Embryonic facial prominence (tissue), 1 donor: ENCODE data around the gene BCL11B.

ENCODE experiments used
- DNase-seq: peaks from one replicate; pipeline ENCODE4 v3.0.0-alpha.2; 2016; ENCODE audit errors: extremely low spot score

The BCL11B gene

DNA sequence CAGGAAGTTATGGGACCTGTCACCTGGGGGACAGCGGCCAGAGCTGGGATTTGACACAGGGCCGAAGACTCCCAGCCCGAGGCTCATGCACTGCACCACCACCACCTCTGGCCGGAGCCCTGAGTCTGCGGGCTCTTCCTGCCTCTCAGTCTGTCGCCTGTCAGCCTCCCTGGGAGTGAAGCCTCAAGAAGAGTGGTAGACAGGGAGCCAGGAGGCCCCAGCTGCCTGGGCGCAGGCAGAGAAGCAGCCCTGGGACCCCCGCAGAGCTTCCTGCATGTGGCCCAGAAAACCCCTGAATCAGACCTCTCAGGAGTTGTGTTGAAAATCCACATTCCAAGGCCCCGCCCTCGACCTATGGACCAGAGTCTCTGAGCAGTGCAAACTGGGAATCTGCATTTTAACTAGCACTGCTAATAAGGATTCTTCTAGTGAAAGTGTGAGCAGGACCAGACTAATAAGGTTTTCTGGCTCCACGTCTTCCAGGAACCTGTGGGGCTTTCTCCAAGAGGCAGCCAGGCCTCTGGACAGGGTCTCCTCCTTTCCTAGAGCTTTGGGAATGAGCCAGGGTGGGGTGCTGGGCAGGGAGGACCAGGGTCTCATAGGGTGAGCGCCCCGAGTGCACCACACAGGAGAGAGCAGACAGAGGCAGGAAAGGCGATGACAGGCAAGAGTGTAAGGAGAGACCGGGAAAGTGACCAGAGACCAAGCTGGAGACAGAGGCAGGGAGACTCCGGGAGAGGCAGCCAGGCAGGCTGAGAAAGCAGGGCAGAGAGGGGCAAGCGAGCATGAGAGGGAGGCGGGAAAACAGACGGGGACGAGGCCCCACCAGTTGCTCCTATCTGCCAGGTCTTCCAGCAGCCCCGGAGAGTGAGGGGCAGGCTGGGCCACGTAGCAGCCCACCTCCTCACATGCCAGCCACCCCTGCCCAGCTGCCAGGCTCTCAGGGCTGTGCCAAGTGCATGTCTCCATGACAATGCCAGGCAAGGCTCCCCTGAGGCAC, 112.4 kb downstream of the BCL11B start:
- DNase-seq, result no peak

DNA sequence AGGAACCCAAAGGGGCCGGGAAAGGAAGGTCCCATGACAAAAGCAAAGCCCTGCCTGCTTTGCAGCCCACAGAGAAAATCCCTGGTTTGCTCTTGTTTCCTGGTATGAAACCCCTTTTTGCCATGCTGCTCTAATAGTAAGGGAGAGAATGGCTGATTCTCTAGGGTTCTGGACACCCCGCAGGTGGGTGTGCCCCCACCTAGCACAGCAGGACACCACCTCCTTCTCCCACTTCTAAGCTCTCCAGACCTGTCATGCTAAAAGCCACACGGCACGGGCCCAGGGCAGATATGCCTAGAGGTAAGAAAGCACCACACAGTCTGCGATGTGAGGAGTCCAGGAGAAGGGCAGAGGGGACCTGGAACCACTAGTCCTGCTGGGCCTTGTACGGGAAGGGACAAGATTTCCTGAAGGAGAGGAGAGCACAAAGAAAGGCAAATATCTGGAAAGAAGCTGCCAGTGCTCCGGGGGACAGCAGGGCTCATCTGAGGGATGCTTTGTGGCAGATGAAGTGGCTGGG, 113.3 kb downstream of the BCL11B start:
- no peak for DNase-seq

GRCh38 chr14:99158150-99158549, 113.8 kb downstream of the BCL11B start:
- no peak for DNase-seq

GRCh38 chr14:99157676-99158075, 114.3 kb downstream of the BCL11B start:
- no peak for DNase-seq

DNA sequence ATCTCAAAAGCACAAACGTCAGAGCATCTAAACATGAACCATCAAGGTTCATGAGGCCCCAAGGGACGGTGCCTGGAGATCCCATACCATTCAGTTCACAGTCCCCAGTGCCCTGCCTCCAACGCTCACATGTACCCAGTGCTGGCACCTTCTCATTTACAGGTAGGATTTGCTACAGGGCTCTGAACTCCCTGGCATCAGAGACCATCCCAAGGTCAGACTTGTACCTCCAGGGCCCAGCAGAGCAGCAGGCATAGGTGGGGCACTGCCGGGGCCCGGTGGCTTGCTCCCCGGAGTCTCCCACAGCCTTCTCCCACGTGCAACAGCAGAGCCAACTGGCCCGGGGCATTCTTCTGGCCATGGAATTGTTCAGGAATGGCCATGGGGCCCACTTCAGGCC, 114.8 kb downstream of the BCL11B start:
- DNase-seq, result no peak

DNA sequence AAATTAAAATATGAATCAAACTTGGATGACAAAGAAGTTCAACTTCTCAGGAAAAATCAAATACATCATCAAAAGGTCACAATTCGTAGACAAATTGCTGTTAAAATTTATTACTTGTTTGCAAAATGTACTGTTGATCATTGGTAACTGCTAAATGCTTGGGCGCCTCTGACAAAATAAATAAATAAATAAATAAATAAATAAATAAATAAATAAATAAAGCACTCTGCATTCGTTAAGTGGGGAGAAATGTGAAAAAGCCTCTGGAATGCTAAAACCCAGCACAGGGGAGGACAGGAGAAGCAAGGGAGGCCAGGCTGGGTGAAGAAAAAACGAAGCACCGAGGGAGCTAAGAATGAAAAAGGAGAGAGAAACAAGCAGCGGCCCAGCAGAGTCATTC, 115.2 kb downstream of the BCL11B start:
- no peak for DNase-seq

GRCh38 chr14:99156090-99156425, 115.9 kb downstream of the BCL11B start:
- DNase-seq, result no peak

GRCh38 chr14:99155173-99156089, 116.6 kb downstream of the BCL11B start:
- DNase-seq, result no peak

GRCh38 chr14:99150236-99150635, 121.8 kb downstream of the BCL11B start:
- no peak for DNase-seq

DNA sequence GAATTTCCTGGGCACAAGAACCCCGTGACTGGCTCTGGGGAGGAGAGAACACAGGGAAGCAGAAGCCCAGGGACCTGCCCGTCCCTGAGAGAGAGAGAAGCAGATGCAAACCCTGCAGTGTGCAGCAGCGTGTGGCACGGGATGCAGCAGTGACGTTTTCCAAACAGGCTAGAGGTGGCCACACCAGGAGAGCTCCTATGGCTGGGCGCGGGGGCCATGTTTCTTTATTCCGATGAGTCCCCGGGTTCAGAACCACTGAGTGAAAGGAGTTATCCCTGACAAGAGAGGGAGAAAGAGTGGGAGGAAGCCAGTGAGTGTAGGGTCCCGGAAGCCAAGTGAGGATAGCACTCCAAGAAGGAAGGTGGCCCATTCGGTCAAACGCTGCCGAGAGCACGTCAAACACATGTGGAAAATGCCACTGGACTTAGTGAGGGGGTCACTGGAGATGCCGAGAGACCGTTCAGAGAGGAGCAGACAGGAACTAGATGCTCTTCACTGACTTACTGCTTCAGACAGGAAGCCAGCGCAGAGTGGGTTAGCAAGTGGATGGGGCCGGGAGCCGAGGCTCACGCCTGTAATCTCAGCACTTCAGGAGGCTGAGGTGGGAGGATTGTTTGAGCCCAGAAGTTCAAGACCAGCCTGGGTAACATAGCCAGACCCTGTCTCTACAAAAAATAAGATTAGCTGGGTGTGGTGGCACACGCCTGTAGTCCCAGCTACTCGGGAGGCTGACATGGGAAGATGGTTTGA, 123.0 kb downstream of the BCL11B start:
- DNase-seq, result no peak

DNA sequence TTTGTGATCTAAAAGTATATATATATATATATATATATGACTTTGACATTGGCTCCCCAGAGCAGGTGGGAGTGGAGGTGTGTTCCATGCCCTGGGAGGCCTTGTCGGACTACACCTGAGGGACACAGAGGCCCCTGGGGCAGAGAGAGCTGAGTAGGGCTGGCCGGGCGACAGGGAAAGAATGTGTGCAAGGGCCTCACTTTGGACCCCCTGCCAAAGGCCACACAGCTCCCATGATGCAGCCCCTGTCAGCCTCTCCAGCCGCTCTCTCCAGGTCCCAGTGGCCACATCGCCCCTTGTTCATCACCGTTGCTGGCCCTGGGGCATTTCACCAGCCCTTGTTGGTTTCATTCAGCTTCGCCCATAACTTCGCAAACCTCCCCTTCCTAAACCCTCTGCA, 123.9 kb downstream of the BCL11B start:
- no peak for DNase-seq

- DNase-seq, result no peak
Measured at GRCh38 chr14:99147366-99147740, 124.6 kb downstream of the BCL11B start.

- no peak for DNase-seq
Measured at GRCh38 chr14:99146616-99147365, 125.2 kb downstream of the BCL11B start.

GRCh38 chr14:99145307-99145706, 126.7 kb downstream of the BCL11B start:
- no peak for DNase-seq

- DNase-seq, result no peak
Measured at GRCh38 chr14:99143793-99144192, 128.2 kb downstream of the BCL11B start.

DNA sequence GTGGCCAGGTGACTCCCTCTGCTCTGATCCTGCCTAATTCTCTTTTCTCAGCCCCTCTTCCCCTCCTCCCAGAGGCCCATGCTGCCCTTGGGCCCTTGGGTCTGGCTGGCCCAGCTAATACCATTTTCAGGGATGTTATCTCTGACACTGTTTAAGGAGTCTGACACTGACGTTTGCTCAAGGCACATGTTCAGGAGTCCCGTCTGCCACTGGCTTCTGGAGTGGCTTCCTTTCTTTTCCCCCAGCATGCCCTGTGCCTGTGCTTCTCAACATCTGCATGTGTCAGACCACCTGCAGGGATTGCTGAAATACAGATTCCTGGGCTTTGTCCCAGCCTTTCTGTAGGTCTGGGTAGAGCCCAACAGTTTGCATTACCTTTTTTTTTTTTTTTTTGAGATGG, 128.9 kb downstream of the BCL11B start:
- no peak for DNase-seq

DNA sequence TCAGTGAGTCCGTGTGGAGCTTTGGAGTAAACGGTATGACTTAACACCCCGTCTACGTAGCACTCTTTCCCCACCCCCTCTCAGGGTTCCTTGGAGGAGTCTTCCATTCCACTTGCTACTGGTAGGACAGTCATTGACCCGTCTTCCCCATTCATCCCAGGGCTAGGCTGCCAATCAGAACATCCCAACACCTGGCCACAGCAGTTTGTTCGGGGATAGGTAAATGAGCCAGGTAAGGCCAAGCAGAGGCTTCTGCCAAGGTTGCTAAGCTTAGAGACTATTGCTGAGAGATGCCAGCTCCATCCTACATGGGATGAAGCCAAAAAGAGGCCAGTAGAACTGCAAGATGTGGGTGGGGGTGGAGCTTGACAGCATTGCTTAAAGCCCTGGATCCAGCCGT, 130.8 kb downstream of the BCL11B start:
- DNase-seq, result no peak

GRCh38 chr14:99138999-99139865, 132.8 kb downstream of the BCL11B start:
- no peak for DNase-seq

DNA sequence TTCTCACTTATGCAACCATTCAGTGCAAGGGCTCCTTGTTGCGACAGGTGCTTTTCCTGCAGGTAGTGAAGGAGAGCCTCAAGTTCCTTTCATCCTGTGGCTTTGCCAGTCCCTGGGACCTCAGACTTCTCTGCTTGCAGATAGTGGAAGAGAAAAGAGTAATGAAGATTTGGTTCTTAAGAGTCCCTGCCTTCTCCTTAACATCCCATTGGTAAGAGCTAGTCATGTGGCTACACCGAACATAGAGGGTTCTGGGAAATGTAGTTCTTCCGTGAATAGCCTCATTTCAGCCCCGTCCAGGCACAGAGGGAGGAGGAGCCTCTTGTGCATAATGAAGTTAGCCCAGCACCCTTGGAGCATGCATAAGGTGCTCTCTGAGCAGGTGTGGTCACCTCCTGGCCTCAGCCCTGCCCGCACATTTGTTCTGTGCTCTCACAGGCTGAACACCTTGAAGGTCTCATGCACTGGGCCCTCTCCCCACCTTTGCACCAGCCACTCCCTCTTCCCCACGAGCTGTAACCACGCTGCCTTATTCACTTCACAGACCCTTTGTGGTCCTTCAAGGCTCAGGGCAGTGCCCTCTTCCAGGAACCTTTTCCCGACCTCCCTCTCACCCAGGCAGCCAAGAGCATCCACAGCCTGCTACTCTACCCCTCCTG, 134.0 kb downstream of the BCL11B start:
- DNase-seq, result no peak
